OCI-LY3 (cell line): ENCODE results near the gene SPNS3.

ENCODE experiments used
- EZH2phosphoT487 ChIP-seq: fragments of 200-600 bp; shearing (Covaris generic); IDR thresholded peaks from 2 replicates; pipeline ENCODE4 v1.6.1; 2018; ENCODE audit warnings: antibody characterized with exemption, mixed run types, low read depth
- TF ChIP-seq, protein P1 (sequence below): fragments of 200-600, 300-600 bp; sonication (generic); IDR thresholded peaks from 2 replicates; pipeline ENCODE4 v1.5.1; 2014; ENCODE audit warnings: antibody characterized with exemption, low read length, low read depth

DNA sequence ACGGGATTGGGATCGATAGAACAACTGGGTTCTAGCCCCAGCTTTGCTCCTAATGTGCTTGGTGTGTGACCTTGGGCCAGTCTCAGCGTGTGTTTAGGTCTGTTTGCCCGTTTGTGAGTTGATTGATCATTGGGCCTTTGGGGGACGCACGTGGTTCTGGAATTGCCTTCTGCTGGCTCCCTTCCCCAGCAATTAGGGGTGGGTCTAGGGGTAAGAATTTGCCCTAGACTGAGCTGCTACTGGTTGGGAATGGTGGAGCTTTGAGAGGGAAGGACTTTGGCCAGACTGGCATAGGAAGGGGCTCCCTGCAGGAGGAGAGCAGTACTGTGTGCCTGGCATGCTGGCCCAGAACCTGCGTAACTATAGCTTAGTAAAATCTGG, 66.4 kb downstream of the SPNS3 start:
- TF ChIP-seq, protein P1, sequence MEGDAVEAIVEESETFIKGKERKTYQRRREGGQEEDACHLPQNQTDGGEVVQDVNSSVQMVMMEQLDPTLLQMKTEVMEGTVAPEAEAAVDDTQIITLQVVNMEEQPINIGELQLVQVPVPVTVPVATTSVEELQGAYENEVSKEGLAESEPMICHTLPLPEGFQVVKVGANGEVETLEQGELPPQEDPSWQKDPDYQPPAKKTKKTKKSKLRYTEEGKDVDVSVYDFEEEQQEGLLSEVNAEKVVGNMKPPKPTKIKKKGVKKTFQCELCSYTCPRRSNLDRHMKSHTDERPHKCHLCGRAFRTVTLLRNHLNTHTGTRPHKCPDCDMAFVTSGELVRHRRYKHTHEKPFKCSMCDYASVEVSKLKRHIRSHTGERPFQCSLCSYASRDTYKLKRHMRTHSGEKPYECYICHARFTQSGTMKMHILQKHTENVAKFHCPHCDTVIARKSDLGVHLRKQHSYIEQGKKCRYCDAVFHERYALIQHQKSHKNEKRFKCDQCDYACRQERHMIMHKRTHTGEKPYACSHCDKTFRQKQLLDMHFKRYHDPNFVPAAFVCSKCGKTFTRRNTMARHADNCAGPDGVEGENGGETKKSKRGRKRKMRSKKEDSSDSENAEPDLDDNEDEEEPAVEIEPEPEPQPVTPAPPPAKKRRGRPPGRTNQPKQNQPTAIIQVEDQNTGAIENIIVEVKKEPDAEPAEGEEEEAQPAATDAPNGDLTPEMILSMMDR, result no peak
- TF ChIP-seq EZH2phosphoT487, result no peak
